CD8-positive, alpha-beta memory T cell (primary cell): ENCODE measurements around the gene DLG1. TPM values are rescaled to one million over a fixed set of nuclear protein-coding genes. Genes with fewer than 3 reads are reported as not detected.

Source experiments
- CTCF ChIA-PET: fragments of 350-600 bp; sonication (Branson Sonifier 250); formaldehyde crosslinking; loops from one replicate; lab custom pipeline; 2021; ENCODE audit warnings: antibody characterized with exemption; lab: Charles Lee
- POLR2A ChIA-PET: fragments of 350-600 bp; sonication (Branson Sonifier 250); formaldehyde crosslinking; loops from one replicate; lab custom pipeline; 2021; ENCODE audit warnings: antibody characterized with exemption; lab: Charles Lee
- DNase-seq, 5 donors: peaks; one replicate each; pipeline versions ENCODE4 v3.0.0 to v3.0.0-alpha.2; 2020 to 2022; ENCODE audit warnings: mixed read lengths in 1 of 5
- H3K27ac ChIP-seq: one replicate; pipeline ENCODE4 v1.7.0; 2013; ENCODE audit warnings: low read depth, mild to moderate bottlenecking, low read length, moderate library complexity
- H3K27me3 ChIP-seq: 2 replicates; pipeline ENCODE4 v1.7.0; 2013; ENCODE audit warnings: low read length, mild to moderate bottlenecking; ENCODE audit not compliant: insufficient read depth, poor library complexity, severe bottlenecking
- H3K36me3 ChIP-seq: 2 replicates; pipeline ENCODE4 v1.7.0; 2013; ENCODE audit warnings: mild to moderate bottlenecking, low read length, moderate library complexity; ENCODE audit not compliant: insufficient read depth
- H3K4me1 ChIP-seq: 2 replicates; pipeline ENCODE4 v1.7.0; 2013; ENCODE audit warnings: mild to moderate bottlenecking, low read length, moderate library complexity; ENCODE audit not compliant: insufficient read depth
- H3K4me3 ChIP-seq: 2 replicates; pipeline ENCODE4 v1.7.0; 2013; ENCODE audit warnings: mild to moderate bottlenecking, low read length
- H3K9me3 ChIP-seq: 2 replicates; pipeline ENCODE4 v1.7.0; 2013; ENCODE audit warnings: mild to moderate bottlenecking, low read length
- H3K27ac Mint-ChIP-seq, 8 donors: one replicate each; pipeline ENCODE4 v1.8.0; 2020 to 2021; ENCODE audit warnings: mixed read lengths in 8 of 8, mild to moderate bottlenecking in 6 of 8, inconsistent platforms in 3 of 8, moderate library complexity in 3 of 8
- H3K27me3 Mint-ChIP-seq, 2 donors: one replicate each; pipeline ENCODE4 v1.8.0; 2020 to 2021; ENCODE audit warnings: mixed read lengths in 2 of 2, mild to moderate bottlenecking in 1 of 2, moderate library complexity in 1 of 2
- H3K36me3 Mint-ChIP-seq, 3 donors: one replicate each; pipeline ENCODE4 v1.8.0; 2020 to 2021; ENCODE audit warnings: mixed read lengths in 3 of 3, inconsistent platforms in 1 of 3, mild to moderate bottlenecking in 1 of 3
- H3K4me1 Mint-ChIP-seq, 3 donors: one replicate each; pipeline ENCODE4 v1.8.0; 2020 to 2021; ENCODE audit warnings: mixed read lengths in 3 of 3, inconsistent platforms in 1 of 3, mild to moderate bottlenecking in 1 of 3
- H3K4me3 Mint-ChIP-seq, 7 donors: one replicate each; pipeline ENCODE4 v1.8.0; 2020 to 2021; ENCODE audit warnings: mixed read lengths in 7 of 7, mild to moderate bottlenecking in 6 of 7, moderate library complexity in 4 of 7, inconsistent platforms in 2 of 7
- H3K9me3 Mint-ChIP-seq, 5 donors: one replicate each; pipeline ENCODE4 v1.8.0; 2020 to 2022; ENCODE audit warnings: mixed read lengths in 5 of 5, mild to moderate bottlenecking in 3 of 5, moderate library complexity in 2 of 5, inconsistent platforms in 1 of 5
- polyA plus RNA-seq: library from polyadenylated mRNA; unstranded; fragments of 300-500 nt; fragmentation: Illumina TruSeq; gene quantifications from one replicate; pipeline ENCODE4 v1.2.3, GENCODE V29; 2021
- total RNA-seq, 2 experiments: library from RNA; stranded (reverse); gene quantifications; one replicate each; pipeline ENCODE4 v1.2.3, GENCODE V29; 2021

Gene DLG1
- total and polyA plus RNA-seq, 3 experiments from 2014 or later: 30.5 to 51.2 (median 49.2) TPM

GRCh38 chr3:197003461-197004385 is 294.7 kb downstream of the DLG1 start:
- DNase-seq: peak in 2 of 5 donors; percentile 16 to 49
- CTCF ChIA-PET: interaction anchor here (0.6 to 1.8 kb wide), 4 partner anchors 8 to 183 kb away, joined by 3 to 5 read pairs (median 3); no protein-coding TSS in a partner anchor
- Mint-ChIP-seq H3K27me3 (no peaks in the 10 kb centered on the region), H3K27ac (peak overlapping the region in 7 of 8 donors; percentile 17 to 97 (median 72)), H3K9me3 (no peaks in the 10 kb centered on the region), H3K36me3 (peaks cover 0 to 2% (median 1%) of the 10 kb centered on the region in 3 donors), H3K4me3 (peak overlapping the region; percentile 62 to 91 (median 85)), H3K4me1 (peaks cover 9 to 16% (median 11%) of the 10 kb centered on the region in 3 donors)
- Histone ChIP-seq H3K9me3 (no peaks in the 10 kb centered on the region), H3K27ac (no peak overlapping the region), H3K4me3 (peak overlapping the region; percentile 45), H3K27me3 (no peaks in the 10 kb centered on the region), H3K36me3 (no peaks in the 10 kb centered on the region), H3K4me1 (peaks cover 12% of the 10 kb centered on the region)
- POLR2A ChIA-PET: no interaction called here

- CTCF ChIA-PET: interaction anchor here (0.6 to 1.8 kb wide), 4 partner anchors 9 to 187 kb away, joined by 3 to 5 read pairs (median 4); no protein-coding TSS in a partner anchor
- Histone ChIP-seq H3K27me3 (no peaks in the 10 kb centered on the region), H3K36me3 (no peaks in the 10 kb centered on the region), H3K9me3 (no peaks in the 10 kb centered on the region), H3K4me1 (peaks cover 12% of the 10 kb centered on the region), H3K4me3 (no peak overlapping the region), H3K27ac (no peak overlapping the region)
- Mint-ChIP-seq H3K4me1 (peaks cover 9 to 16% (median 11%) of the 10 kb centered on the region in 3 donors), H3K9me3 (no peaks in the 10 kb centered on the region), H3K27me3 (no peaks in the 10 kb centered on the region), H3K4me3 (peak overlapping the region in 1 of 7 donors; percentile 62), H3K27ac (no peak overlapping the region), H3K36me3 (peaks cover 0 to 2% (median 1%) of the 10 kb centered on the region in 3 donors)
- DNase-seq: peak; percentile 75 to 83 (median 78)
- POLR2A ChIA-PET: interaction anchor here (1.2 kb wide), 1 partner anchor 61 kb away, joined by 4 read pairs; no protein-coding TSS in a partner anchor
Observed at GRCh38 chr3:197002701-197003454, 295.5 kb downstream of the DLG1 start.

- peaks cover 0 to 2% (median 1%) of the 10 kb centered on the region in 3 donors for H3K36me3 Mint-ChIP-seq
- no peaks in the 10 kb centered on the region for H3K9me3 ChIP-seq
- peak overlapping the region; percentile 77 to 93 (median 85) for H3K4me3 Mint-ChIP-seq
- H3K27me3 Mint-ChIP-seq: no peaks in the 10 kb centered on the region
- no peak overlapping the region for H3K4me3 ChIP-seq
- POLR2A ChIA-PET: interaction anchor here (1.2 kb wide), 1 partner anchor 60 kb away, joined by 4 read pairs; no protein-coding TSS in a partner anchor
- H3K36me3 ChIP-seq: no peaks in the 10 kb centered on the region
- H3K27me3 ChIP-seq: no peaks in the 10 kb centered on the region
- CTCF ChIA-PET: interaction anchor here (0.7 to 1.2 kb wide), 3 partner anchors 9 to 188 kb away, joined by 3 to 4 read pairs (median 3); no protein-coding TSS in a partner anchor
- no peak for DNase-seq
- no peaks in the 10 kb centered on the region for H3K9me3 Mint-ChIP-seq
- H3K4me1 Mint-ChIP-seq: peaks cover 9 to 16% (median 11%) of the 10 kb centered on the region in 3 donors
- H3K4me1 ChIP-seq: peaks cover 12% of the 10 kb centered on the region
- peak overlapping the region in 7 of 8 donors; percentile 38 to 93 (median 80) for H3K27ac Mint-ChIP-seq
- no peak overlapping the region for H3K27ac ChIP-seq
Observed at GRCh38 chr3:197001972-197002700, 296.3 kb downstream of the DLG1 start.

- CTCF ChIA-PET: interaction anchor here (0.7 kb wide), 1 partner anchor 8 kb away, joined by 3 read pairs; no protein-coding TSS in a partner anchor
- Mint-ChIP-seq H3K36me3 (peaks cover 0 to 2% (median 1%) of the 10 kb centered on the region in 3 donors), H3K9me3 (no peaks in the 10 kb centered on the region), H3K27me3 (peaks cover 0 to 4% of the 10 kb centered on the region in 2 donors), H3K4me3 (peak overlapping the region; percentile 77 to 93 (median 85)), H3K27ac (peak overlapping the region in 7 of 8 donors; percentile 38 to 93 (median 80)), H3K4me1 (peaks cover 9 to 16% (median 11%) of the 10 kb centered on the region in 3 donors)
- Histone ChIP-seq H3K4me3 (no peak overlapping the region), H3K4me1 (peaks cover 12% of the 10 kb centered on the region), H3K9me3 (no peaks in the 10 kb centered on the region), H3K27ac (no peak overlapping the region), H3K36me3 (no peaks in the 10 kb centered on the region), H3K27me3 (no peaks in the 10 kb centered on the region)
- POLR2A ChIA-PET: no interaction called here
- DNase-seq: peak in 1 of 5 donors; percentile 45
Observed at GRCh38 chr3:197001106-197001971, 297.1 kb downstream of the DLG1 start.

- no peaks in the 10 kb centered on the region for H3K27me3 ChIP-seq
- DNase-seq: peak in 1 of 5 donors; percentile 26
- Mint-ChIP-seq H3K27me3 (peaks cover 0 to 4% of the 10 kb centered on the region in 2 donors), H3K4me3 (no peak overlapping the region), H3K4me1 (peaks cover 9 to 16% (median 11%) of the 10 kb centered on the region in 3 donors), H3K27ac (peak overlapping the region in 2 of 8 donors; percentile 33 to 40), H3K36me3 (peaks cover 0 to 1% (median under 1%) of the 10 kb centered on the region in 3 donors), H3K9me3 (no peaks in the 10 kb centered on the region)
- no peaks in the 10 kb centered on the region for H3K9me3 ChIP-seq
- H3K4me3 ChIP-seq: no peak overlapping the region
- POLR2A ChIA-PET: no interaction called here
- peaks cover 12% of the 10 kb centered on the region for H3K4me1 ChIP-seq
- CTCF ChIA-PET: no interaction called here
- no peaks in the 10 kb centered on the region for H3K36me3 ChIP-seq
- no peak overlapping the region for H3K27ac ChIP-seq
Observed at GRCh38 chr3:197000211-197000610, 298.2 kb downstream of the DLG1 start.

- Mint-ChIP-seq H3K36me3 (peaks cover 0 to 1% (median 0%) of the 10 kb centered on the region in 3 donors), H3K4me1 (peaks cover 4 to 11% (median 8%) of the 10 kb centered on the region in 3 donors), H3K27me3 (peaks cover 0 to 4% of the 10 kb centered on the region in 2 donors), H3K9me3 (no peaks in the 10 kb centered on the region), H3K27ac (peak overlapping the region in 2 of 8 donors; percentile 6 to 63), H3K4me3 (no peak overlapping the region)
- CTCF ChIA-PET: no interaction called here
- Histone ChIP-seq H3K36me3 (no peaks in the 10 kb centered on the region), H3K27me3 (no peaks in the 10 kb centered on the region), H3K27ac (no peak overlapping the region), H3K4me1 (peaks cover 7% of the 10 kb centered on the region), H3K4me3 (no peak overlapping the region), H3K9me3 (no peaks in the 10 kb centered on the region)
- POLR2A ChIA-PET: interaction anchor here (0.6 kb wide), 1 partner anchor 621 kb away, joined by 3 read pairs; no protein-coding TSS in a partner anchor
- peak in 1 of 5 donors; percentile 43 for DNase-seq
Observed at GRCh38 chr3:196998966-196999760, 299.2 kb downstream of the DLG1 start.
